Heart left ventricle (tissue), 16 donors: Measurements from ENCODE around the gene CYSLTR1. TPM values are rescaled to one million over a fixed set of nuclear protein-coding genes. Genes with fewer than 3 reads are reported as not detected.
"Not testable (repeated sequence)": the region's sequence is repeated elsewhere in the genome, so short reads cannot be mapped to it uniquely, and the experiment has no call there.

Experiments
- ATAC-seq, 4 donors: fragments of 200-7000 bp; cut with Tn5 transposase; one replicate each; pipeline ENCODE4 v1.9.1; 2020 to 2022; ENCODE audit warnings: moderate library complexity in 4 of 4, mild to moderate bottlenecking in 3 of 4, moderate number of reproducible peaks in 1 of 4
- DNase-seq, 5 donors: peaks; one replicate each; pipeline ENCODE4 v3.0.0-alpha.2; 2020
- H3K27ac ChIP-seq, 12 donors: fragments of 200-600 bp; sonication (generic) in 4 of 12; one replicate each; pipeline versions ENCODE4 v1.5.0 to v1.8.0; 2016 to 2022; ENCODE audit warnings: mild to moderate bottlenecking in 2 of 12
- H3K27me3 ChIP-seq, 9 donors: fragments of 200-600 bp; sonication (generic) in 2 of 9; one replicate each; pipeline versions ENCODE4 v1.5.1 to v1.8.0; 2016 to 2022; ENCODE audit warnings: mild to moderate bottlenecking in 3 of 9
- H3K36me3 ChIP-seq, 9 donors: fragments of 200-600 bp; sonication (generic) in 2 of 9; one replicate each; pipeline versions ENCODE4 v1.5.0 to v1.8.0; 2018 to 2022; ENCODE audit warnings: mild to moderate bottlenecking in 2 of 9
- H3K4me1 ChIP-seq, 12 donors: fragments of 200-600 bp; sonication (generic) in 4 of 12; one replicate each; pipeline versions ENCODE4 v1.5.0 to v1.8.0; 2016 to 2022; ENCODE audit warnings: mild to moderate bottlenecking in 3 of 12
- H3K4me3 ChIP-seq, 12 donors: fragments of 200-600 bp; sonication (generic) in 4 of 12; one replicate each; pipeline versions ENCODE4 v1.5.0 to v1.8.0; 2017 to 2022; ENCODE audit warnings: mild to moderate bottlenecking in 9 of 12, moderate library complexity in 4 of 12
- H3K9me3 ChIP-seq, 12 donors: fragments of 200-600 bp; sonication (generic) in 4 of 12; one replicate each; pipeline versions ENCODE4 v1.5.0 to v1.8.0; 2016 to 2022; ENCODE audit warnings: mild to moderate bottlenecking in 1 of 12
- POLR2A ChIP-seq, 2 donors: fragments of 450-650 bp; IDR thresholded peaks; one replicate each; pipeline ENCODE4 v1.6.1; 2017; ENCODE audit warnings: antibody characterized with exemption in 2 of 2, mild to moderate bottlenecking in 2 of 2, moderate library complexity in 2 of 2
- intact Hi-C, 10 donors: fragments of 100-400 bp; cut with DNase I; formaldehyde crosslinking; loops; one replicate each; pipeline versions ENCODE4 v1.11.1 to v1.14.2; 2022
- polyA plus RNA-seq, 2 donors: library from polyadenylated mRNA; stranded (reverse); fragments of 200-250 nt; gene quantifications; one replicate each; pipeline ENCODE4 v1.2.3, GENCODE V29; 2013
- total RNA-seq, 9 donors: library from RNA; depleted of rRNA in 2 of 9; stranded (reverse); fragments of >200 nt in 2 of 9; fragmentation: NEBNext Ultra II Directional in 3 of 9; extraction: Animal tissue kit (Norgen Biotek cat#: 25700) in 3 of 9; gene quantifications; one replicate each; pipeline versions ENCODE4 v1.1.0 to v1.2.4, GENCODE V29; 2016 to 2023
- TF ChIP-seq, protein P1 (sequence below), 12 donors: fragments of 200-600 bp; sonication (generic) in 4 of 12; IDR thresholded peaks; one replicate each; pipeline versions ENCODE4 v1.5.0 to v1.8.0; 2018 to 2022; ENCODE audit warnings: antibody characterized with exemption in 12 of 12, mild to moderate bottlenecking in 5 of 12
- donor health status: ischemic (EF 13 %, LVEDD 7.1; RV severe dilation, severe dysfunction).
- donor health status: healthy with polysubstance abuse.
- donor health status: DM: no; HTN: yes; CAD: no.
- donor health status: DM: no; HTN: no; CAD: no.
- donor health status: ischemic (EF 25% LVEDD 6.9; RV normal size, moderate dysfunction).
- donor health status: ischemic (EF 25% LVEDD 5.7; RV mildly dilated, moderate dysfunction).
- donor health status: healthy.
- donor health status: DM: yes; HTN: yes; CAD: no.
- donor health status: ischemic (EF 35%, LVEDD 5.7; RV mildly dilated, moderate dysfunction).
- donor health status: nonischemic (EF 11% LVEDD 7.7; RV severe dilation, severe dysfunction).
- donor health status: DM: yes; HTN: yes; CAD: no.
- donor health status: PGD.
- donor health status: ischemic (EF 29% LVEDD 5.4; RV normal size, mild dysfunction).
- donor health status: nonischemic (EF 23%, LVEDD 6.1; RV moderate dilation, normal function).

The CYSLTR1 gene
- total and polyA plus RNA-seq, 11 donors = 0.30 to 3.9 (median 1.1) TPM

DNA sequence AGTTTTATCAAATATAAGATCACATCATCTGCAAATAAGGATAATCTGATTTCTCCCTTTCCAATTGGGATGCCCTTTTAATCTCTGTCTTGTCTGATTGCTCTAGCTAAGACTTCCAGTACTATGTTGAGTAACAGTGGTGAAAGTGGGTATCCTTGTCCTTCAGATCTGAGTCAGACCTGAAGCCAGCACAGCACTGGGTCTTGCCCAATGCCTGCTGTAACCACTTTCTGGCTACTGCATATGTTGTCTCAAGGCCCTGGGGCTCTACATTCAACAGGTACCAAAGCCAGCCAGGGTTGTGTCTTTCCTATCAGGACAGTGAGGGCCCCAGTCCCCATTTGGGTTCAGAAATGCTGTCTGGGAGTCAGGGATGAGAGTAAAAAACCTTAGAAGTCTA is 90.3 kb downstream of the CYSLTR1 start:
- Histone ChIP-seq H3K4me3 (no peak overlapping the region), H3K36me3 (no peaks in the 10 kb centered on the region), H3K27me3 (no peaks in the 10 kb centered on the region), H3K9me3 (no peaks in the 10 kb centered on the region), H3K4me1 (no peaks in the 10 kb centered on the region), H3K27ac (no peak overlapping the region)
- DNase-seq = no peak
- no peak for ATAC-seq
- intact Hi-C loops = no loop called here
- TF ChIP-seq POLR2A (IDR thresholded peaks at IDR 0.05) = no peak
- TF ChIP-seq, protein P1, sequence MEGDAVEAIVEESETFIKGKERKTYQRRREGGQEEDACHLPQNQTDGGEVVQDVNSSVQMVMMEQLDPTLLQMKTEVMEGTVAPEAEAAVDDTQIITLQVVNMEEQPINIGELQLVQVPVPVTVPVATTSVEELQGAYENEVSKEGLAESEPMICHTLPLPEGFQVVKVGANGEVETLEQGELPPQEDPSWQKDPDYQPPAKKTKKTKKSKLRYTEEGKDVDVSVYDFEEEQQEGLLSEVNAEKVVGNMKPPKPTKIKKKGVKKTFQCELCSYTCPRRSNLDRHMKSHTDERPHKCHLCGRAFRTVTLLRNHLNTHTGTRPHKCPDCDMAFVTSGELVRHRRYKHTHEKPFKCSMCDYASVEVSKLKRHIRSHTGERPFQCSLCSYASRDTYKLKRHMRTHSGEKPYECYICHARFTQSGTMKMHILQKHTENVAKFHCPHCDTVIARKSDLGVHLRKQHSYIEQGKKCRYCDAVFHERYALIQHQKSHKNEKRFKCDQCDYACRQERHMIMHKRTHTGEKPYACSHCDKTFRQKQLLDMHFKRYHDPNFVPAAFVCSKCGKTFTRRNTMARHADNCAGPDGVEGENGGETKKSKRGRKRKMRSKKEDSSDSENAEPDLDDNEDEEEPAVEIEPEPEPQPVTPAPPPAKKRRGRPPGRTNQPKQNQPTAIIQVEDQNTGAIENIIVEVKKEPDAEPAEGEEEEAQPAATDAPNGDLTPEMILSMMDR (IDR thresholded peaks at IDR 0.05) = no peak

DNA sequence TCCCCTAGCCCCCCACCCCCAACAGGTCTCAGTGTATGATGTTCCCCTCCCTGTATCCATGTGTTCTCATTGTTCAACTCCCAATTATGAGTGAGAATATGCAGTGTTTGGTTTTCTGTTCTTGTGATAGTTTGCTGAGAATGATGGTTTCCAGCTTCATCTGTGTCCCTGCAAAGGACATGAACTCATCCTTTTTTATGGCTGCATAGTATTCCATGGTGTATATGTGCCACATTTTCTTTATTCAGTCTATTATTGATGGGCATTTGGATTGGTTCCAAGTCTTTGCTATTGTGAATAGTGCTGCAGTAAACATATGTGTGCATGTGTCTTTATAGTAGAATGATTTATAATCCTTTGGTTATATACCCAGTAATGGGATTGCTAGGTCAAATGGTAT is 101.4 kb downstream of the CYSLTR1 start:
- H3K36me3 ChIP-seq, intact Hi-C loops, DNase-seq, H3K4me3 ChIP-seq, H3K27me3 ChIP-seq, H3K27ac ChIP-seq, H3K4me1 ChIP-seq, ATAC-seq: not testable (repeated sequence)
- H3K9me3 ChIP-seq = peaks cover 0 to 13% (median 0%) of the 10 kb centered on the region in 12 donors

Other genes starting within 250 kb of the CYSLTR1 start
- gene PGK1, start 223.4 kb downstream of the CYSLTR1 start, total RNA-seq = 100 to 1,000 TPM; 291 to 616 (median 458) TPM
- gene PGK1, start 223.4 kb downstream of the CYSLTR1 start, polyA plus RNA-seq = 100 to 1,000 TPM in 1 of 2 donors, 10 to 100 TPM in 1; 76.5 to 400 TPM
- gene TAF9B, start 188.0 kb downstream of the CYSLTR1 start, total RNA-seq = 10 to 100 TPM; 17.7 to 31.9 (median 24.5) TPM
- 10 to 100 TPM; 10.2 to 15.7 TPM for gene TAF9B, start 188.0 kb downstream of the CYSLTR1 start, polyA plus RNA-seq